GM21526 (cell line): ENCODE measurements around the gene FBXL16.

Source experiments
- ATAC-seq: cut with Tn5 transposase; IDR thresholded peaks from one replicate; pipeline ENCODE4 v1.9.1; 2021; ENCODE audit warnings: moderate library complexity; ENCODE audit not compliant: unreplicated experiment, low FRiP score

FBXL16 gene

GRCh38 chr16:734981-735881, 29.6 kb upstream of the FBXL16 start:
- no peak for ATAC-seq

GRCh38 chr16:734208-734980, 28.8 kb upstream of the FBXL16 start:
- no peak for ATAC-seq

GRCh38 chr16:733382-734207, 28.0 kb upstream of the FBXL16 start:
- no peak for ATAC-seq

DNA sequence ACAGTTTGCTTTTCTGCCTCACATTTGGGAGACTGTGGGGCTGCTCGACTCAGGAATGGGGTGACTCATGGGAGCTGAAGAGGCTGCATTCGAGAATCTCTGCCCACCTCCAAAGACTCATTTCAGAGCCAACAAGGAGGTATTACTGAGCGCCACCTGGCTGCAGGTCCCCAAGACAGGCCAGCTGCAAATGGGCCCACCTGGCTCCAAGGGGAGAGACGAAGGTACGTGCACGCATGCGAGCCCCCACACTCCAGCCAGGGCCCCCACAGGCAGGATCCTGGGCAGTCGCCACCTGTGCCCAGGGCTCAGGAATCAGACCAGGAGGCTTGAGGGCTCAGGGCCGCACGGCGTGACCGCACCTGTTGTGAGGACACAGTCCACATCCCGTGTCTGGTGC, 27.3 kb upstream of the FBXL16 start:
- ATAC-seq = no peak

DNA sequence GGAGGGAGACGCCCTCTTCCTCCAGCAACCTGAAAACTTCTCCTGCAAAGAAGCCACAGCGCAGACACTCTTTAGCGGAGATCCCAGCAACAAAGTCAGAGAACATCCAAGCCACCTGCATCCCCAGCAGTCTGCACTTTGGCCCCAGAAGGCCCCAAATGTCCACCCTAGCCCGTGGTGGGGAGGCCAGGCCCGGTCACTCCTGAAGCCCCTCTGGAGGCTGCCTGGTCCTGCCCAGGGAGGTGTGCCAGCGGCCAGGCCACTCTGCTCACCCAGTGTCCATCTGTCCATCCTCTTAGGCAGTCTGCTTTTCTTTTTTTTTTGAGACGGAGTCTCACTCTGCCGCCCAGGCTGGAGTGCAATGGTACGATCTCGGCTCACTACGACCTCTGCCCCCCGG, 26.7 kb upstream of the FBXL16 start:
- no peak for ATAC-seq

DNA sequence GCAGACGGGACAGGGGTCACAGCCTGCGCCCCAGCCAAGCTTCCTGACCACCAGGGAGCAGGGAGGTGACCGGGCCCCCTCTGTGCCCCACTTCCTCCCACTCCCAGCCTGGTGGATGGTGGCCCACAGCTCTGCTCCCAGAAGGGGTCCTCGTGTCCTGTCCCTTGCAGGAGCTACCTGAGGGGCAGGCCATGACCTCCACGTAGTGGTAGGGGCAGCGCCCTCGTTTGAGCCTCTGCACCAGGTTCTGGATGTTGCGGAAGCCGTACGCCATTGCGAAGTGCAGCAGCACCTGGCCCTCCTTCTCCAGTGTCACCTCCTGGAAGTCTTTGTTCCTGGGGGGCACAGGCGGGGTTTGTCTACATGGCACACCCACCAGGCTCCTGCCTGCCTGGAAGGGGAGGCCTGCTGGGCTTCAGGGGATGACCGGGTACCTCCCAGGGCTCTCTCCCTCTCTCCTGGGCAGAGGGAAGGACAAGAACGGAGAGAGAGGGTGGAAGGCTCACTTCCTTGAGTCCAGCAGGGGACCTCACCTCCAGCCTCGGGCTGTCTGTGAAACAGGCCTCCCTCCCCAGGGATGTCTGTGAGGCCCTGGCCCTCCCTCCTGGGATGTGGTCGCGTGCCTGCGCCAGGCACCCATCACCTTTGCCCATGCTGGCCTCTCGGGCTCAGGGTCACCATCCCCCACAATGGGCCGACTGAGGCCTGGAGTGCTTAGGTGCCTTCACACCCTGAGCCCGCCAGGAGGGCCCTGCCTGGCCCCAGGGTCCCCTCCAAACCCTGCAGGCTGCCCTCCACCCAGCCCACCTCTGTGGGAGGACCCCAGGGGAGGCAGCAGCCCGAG, 25.3 kb upstream of the FBXL16 start:
- ATAC-seq = no peak

DNA sequence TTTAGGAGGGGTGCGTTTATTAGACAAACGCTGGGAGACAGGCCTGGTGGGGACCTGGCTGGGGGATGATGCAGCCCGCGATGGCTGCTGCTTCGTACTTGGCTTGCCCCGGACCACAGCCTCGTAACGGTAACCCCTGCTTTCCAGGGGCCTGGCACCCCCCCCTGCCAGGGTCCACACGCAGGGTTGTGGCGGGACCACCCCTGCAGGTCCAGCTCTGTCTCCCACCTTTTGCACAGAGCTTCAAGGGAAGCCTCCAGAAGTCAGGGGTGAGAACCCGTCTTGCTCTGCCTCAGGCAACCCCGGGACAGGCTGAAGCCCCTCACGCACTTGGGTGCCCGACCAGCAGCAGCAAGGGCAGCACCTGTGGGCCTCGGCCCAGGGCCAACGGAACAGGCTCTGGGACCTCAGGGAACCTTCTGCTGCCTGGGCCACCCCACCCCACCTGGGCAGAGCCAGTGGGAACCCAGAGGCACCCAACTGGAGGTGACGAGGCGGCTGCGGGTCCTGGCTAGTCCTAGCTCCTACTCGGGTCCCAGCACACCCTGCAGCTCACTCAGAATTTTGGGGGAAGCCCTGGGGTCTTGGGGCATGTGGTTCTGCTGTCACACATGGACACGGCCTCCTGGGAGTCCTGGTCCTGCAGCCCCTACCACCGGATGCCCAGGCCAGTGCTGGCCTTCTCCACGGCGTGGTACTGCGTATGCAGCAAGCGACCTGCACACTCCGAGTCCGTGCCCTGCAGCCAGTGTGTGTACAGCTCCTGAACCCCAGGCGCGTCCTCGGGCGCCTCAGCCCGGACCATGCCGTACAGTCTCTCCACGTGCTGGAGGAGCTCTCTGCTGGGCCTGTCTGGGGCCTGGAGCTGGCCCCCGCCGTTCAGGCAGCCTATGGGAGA, 24.4 kb upstream of the FBXL16 start:
- no peak for ATAC-seq

- ATAC-seq = no peak
Measured at GRCh38 chr16:728890-729744, 23.5 kb upstream of the FBXL16 start.

- no peak for ATAC-seq
Measured at GRCh38 chr16:728131-728889, 22.7 kb upstream of the FBXL16 start.

DNA sequence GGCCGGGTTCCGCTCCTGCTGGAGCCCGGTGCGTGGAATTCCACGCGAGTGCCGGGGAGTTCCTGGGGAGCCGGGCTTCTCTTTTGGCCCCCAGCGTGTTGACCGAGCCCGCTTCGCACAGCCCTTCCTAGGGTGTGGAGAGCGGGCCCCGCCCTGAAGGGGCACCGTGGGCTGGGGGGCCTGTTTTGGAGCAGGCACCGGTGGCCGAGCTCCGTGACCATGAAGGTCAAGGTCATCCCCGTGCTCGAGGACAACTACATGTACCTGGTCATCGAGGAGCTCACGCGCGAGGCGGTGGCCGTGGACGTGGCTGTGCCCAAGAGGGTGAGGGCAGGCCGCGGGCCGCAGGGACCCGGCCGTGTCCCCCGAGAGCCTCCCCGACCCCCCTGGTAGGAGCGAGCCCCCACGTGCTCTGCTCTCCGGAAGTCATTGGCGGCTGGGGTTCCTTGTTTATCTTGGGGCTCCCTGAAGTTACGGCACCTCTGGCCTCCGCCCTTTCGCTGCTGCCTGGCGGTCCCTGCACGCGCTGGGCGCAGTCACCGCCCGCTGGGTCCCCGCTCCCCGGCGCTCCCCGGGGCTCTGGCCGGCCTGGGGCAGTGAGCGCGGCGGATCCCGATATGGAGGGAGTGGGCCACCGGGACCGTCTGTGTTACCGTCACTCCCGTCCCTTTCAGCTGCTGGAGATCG, 21.8 kb upstream of the FBXL16 start:
- ATAC-seq = no peak

DNA sequence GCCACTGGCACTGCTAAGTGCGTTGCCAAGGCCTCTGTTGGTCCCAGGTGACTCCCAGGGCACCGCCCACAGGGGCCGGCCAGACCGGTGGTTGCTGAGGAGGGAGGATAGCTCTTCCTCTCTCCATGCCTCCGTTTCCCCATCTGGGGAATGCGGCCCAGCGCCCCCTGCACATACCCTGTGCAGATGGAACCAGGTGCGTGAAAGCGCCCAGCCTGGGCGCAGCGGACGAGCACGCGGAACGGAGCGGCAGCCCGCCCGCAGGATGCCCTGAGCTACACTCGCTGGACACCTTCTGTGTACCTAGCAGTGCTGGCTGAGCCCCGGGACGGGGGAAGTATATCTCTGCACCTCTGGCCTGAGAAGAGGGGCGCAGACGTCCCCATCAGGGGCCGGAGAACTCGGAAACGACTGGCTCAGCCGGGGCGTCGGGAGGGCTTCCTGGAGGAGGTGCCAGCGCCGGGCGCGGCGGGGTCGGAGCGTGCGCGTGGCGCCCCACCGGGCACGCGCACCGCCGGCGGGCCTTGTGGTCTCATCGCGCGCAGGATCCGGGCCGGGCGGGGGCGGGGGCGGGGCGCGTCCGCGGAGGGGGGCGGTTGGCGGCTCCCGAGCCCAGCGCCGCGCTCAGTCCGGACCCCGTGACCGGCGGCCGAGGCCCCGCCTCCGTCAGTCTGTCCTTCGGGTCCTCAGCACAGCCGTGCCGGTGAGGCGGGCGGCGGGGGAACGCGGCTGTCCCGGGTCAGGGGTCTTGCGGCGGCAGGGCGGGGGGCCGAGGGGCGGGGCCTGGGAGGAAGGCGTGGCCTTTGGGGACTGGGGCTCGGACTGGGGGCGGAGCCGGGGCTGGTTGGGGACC, 21.1 kb upstream of the FBXL16 start, which contains the start of the genes CCDC78 and HAGHL:
Gene CCDC78, minus strand, starts transcription at position 6 of the 853 bp plus-strand sequence. CDS start 76 bp downstream, outside the sequence.
Gene HAGHL, plus strand, starts transcription at position 669 of the 853 bp plus-strand sequence. CDS start 404 bp downstream, outside the sequence.
- no peak for ATAC-seq

- ATAC-seq = no peak
Measured at GRCh38 chr16:726188-726437, 20.5 kb upstream of the FBXL16 start.

GRCh38 chr16:725463-726187, 20.0 kb upstream of the FBXL16 start:
- no peak for ATAC-seq

- ATAC-seq = no peak
Measured at GRCh38 chr16:725041-725376, 19.4 kb upstream of the FBXL16 start.
